Fibroblast of lung (primary cell): ENCODE measurements around the gene TMEM242. TPM values are rescaled to one million over a fixed set of nuclear protein-coding genes. Genes with fewer than 3 reads are reported as not detected.
"Not testable (repeated sequence)": the region's sequence is repeated elsewhere in the genome, so short reads cannot be mapped to it uniquely, and the experiment has no call there.

Experiments
- DNase-seq, 2 donors: peaks; one replicate each; pipeline versions ENCODE4 v3.0.0 to v3.0.0-alpha.2; 2010; ENCODE audit warnings: low read depth in 2 of 2
- H2AFZ ChIP-seq: 2 replicates; pipeline ENCODE4 v1.5.1; 2012; ENCODE audit warnings: low read length, control low read depth, inconsistent platforms
- H3K27ac ChIP-seq: 2 replicates; pipeline ENCODE4 v1.5.1; 2011; ENCODE audit warnings: low read length, control low read depth; ENCODE audit not compliant: insufficient read depth
- H3K27me3 ChIP-seq: 2 replicates; pipeline ENCODE4 v1.5.1; 2011; ENCODE audit warnings: mild to moderate bottlenecking, low read length; ENCODE audit not compliant: control insufficient read depth, insufficient read depth
- H3K36me3 ChIP-seq: 2 replicates; pipeline ENCODE4 v1.5.1; 2011; ENCODE audit warnings: low read length; ENCODE audit not compliant: control insufficient read depth, insufficient read depth
- H3K4me1 ChIP-seq: 2 replicates; pipeline ENCODE4 v1.5.1; 2011; ENCODE audit warnings: low read length; ENCODE audit not compliant: control insufficient read depth, insufficient read depth; ENCODE audit errors: extremely low read depth
- H3K4me2 ChIP-seq: 2 replicates; pipeline ENCODE4 v1.5.1; 2011; ENCODE audit warnings: low read length, control low read depth; ENCODE audit not compliant: insufficient read depth; ENCODE audit errors: extremely low read depth
- H3K4me3 ChIP-seq, 4 experiments: fragments of 200-600 bp in 1 of 4; sonication (generic) in 1 of 4; replicated peaks in 1 of 4; 2 replicates each; pipeline ENCODE4 v1.5.1; 2011 to 2016; ENCODE audit warnings: low read length in 4 of 4, low read depth in 3 of 4, mild to moderate bottlenecking in 3 of 4, control low read depth in 2 of 4, inconsistent platforms in 1 of 4, mixed read lengths in 1 of 4; ENCODE audit not compliant: insufficient read depth in 1 of 4; ENCODE audit errors: control extremely low read depth in 1 of 4
- H3K79me2 ChIP-seq: 2 replicates; pipeline ENCODE4 v1.5.1; 2012; ENCODE audit warnings: mild to moderate bottlenecking, low read length, inconsistent platforms; ENCODE audit not compliant: control insufficient read depth, insufficient read depth
- H3K9ac ChIP-seq: 2 replicates; pipeline ENCODE4 v1.5.1; 2011; ENCODE audit warnings: mild to moderate bottlenecking, low read length, control low read depth; ENCODE audit not compliant: insufficient read depth
- H3K9me3 ChIP-seq: 2 replicates; pipeline ENCODE4 v1.5.1; 2012; ENCODE audit warnings: low read depth, low read length; ENCODE audit not compliant: control insufficient read depth, insufficient read depth
- H4K20me1 ChIP-seq: 2 replicates; pipeline ENCODE4 v1.5.1; 2011; ENCODE audit warnings: low read length; ENCODE audit not compliant: control insufficient read depth, insufficient read depth; ENCODE audit errors: extremely low read depth
- EZH2 ChIP-seq: IDR thresholded peaks from 2 replicates; pipeline ENCODE4 v1.5.1; 2012; ENCODE audit warnings: low read length, control low read depth, mild to moderate bottlenecking; ENCODE audit errors: missing control alignments
- polyA plus RNA-seq, 2 donors: library from polyadenylated mRNA; depleted of rRNA in 1 of 2; stranded (reverse) in 1 of 2; unstranded in 1 of 2; fragments of >200 nt; gene quantifications; 2 replicates each; pipeline ENCODE4 v1.2.1, GENCODE V29; 2011 to 2012; ENCODE audit warnings: missing spikeins in 1 of 2
- total RNA-seq: library from RNA; depleted of rRNA; stranded (reverse); fragments of >200 nt; gene quantifications from 2 replicates; pipeline ENCODE4 v1.2.1, GENCODE V29; 2014
- TF ChIP-seq, protein P1 (sequence below), 2 donors: IDR thresholded peaks in 1 of 2; conservative IDR thresholded peaks in 1 of 2; 1 replicate in 1 of 2; 2 replicates in 1 of 2; pipeline ENCODE4 v1.5.1; 2011 to 2012; ENCODE audit warnings: low read length in 2 of 2, control low read depth in 1 of 2, inconsistent platforms in 1 of 2, low read depth in 1 of 2, mild to moderate bottlenecking in 1 of 2

TMEM242 gene
- total and polyA plus RNA-seq, 2 donors (not counting 1 experiment from before 2014, with no cell fraction given): 7.3 to 7.8 TPM

DNA sequence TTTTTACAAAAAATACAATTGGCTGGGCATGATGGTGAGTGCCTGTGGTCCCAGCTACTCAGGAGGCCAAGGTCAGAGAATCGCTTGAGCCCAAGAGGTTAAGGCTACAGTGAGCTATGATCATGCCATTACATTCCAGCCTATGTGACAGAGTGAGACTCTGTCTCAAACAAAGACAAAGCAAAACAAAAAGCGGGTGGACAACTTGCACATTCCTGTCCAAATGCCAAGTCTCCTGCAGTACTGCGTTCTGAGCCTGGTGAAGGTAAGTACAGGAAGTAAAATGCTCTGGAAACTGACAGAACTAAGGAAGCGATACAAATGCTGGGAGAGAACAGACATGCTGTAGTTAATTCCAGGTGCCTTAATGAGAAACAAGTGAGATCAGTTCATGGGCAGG is 20.4 kb upstream of the TMEM242 start:
- Histone ChIP-seq H4K20me1 (no peaks in the 10 kb centered on the region), H3K27me3 (peaks cover 10% of the 10 kb centered on the region), H2AFZ (no peak overlapping the region), H3K4me3 (no peak overlapping the region), H3K4me1 (no peaks in the 10 kb centered on the region), H3K36me3 (no peaks in the 10 kb centered on the region), H3K27ac (no peak overlapping the region), H3K79me2 (no peaks in the 10 kb centered on the region), H3K9ac (no peak overlapping the region), H3K9me3 (no peaks in the 10 kb centered on the region), H3K4me2 (no peak overlapping the region)
- DNase-seq: no peak
- TF ChIP-seq EZH2: no peak
- TF ChIP-seq, protein P1, sequence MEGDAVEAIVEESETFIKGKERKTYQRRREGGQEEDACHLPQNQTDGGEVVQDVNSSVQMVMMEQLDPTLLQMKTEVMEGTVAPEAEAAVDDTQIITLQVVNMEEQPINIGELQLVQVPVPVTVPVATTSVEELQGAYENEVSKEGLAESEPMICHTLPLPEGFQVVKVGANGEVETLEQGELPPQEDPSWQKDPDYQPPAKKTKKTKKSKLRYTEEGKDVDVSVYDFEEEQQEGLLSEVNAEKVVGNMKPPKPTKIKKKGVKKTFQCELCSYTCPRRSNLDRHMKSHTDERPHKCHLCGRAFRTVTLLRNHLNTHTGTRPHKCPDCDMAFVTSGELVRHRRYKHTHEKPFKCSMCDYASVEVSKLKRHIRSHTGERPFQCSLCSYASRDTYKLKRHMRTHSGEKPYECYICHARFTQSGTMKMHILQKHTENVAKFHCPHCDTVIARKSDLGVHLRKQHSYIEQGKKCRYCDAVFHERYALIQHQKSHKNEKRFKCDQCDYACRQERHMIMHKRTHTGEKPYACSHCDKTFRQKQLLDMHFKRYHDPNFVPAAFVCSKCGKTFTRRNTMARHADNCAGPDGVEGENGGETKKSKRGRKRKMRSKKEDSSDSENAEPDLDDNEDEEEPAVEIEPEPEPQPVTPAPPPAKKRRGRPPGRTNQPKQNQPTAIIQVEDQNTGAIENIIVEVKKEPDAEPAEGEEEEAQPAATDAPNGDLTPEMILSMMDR (conservative IDR thresholded peaks at IDR 0.05 in 1 of 2, IDR thresholded peaks at IDR 0.05 in 1 of 2; ENCODE audit: low read depth in 1 of 2, low read length in 2 of 2): no peak

DNA sequence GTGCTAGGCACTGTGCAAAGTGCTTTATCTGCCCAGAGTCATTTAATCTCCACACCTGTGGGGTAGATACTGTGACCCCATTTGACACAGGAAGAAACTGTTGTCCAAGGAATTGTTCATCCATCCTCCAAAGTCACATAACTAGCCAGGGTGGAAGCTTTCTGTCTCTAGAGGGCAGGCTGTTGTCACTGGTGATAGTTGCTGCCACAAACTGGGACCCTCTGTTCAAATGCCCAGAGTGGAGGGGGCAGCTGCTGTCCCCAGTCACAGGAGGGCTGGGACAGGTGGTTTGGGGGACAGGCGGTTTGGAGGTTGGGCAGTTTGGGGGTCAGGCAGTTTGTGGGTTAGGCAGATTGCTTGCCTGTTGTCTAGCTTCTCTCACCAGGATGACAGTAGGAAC is 16.1 kb upstream of the TMEM242 start:
- Histone ChIP-seq H3K27me3 (peaks cover 11% of the 10 kb centered on the region), H3K36me3 (no peaks in the 10 kb centered on the region), H4K20me1 (no peaks in the 10 kb centered on the region), H3K79me2 (no peaks in the 10 kb centered on the region), H3K4me2 (no peak overlapping the region), H3K27ac (no peak overlapping the region), H2AFZ (no peak overlapping the region), H3K4me1 (no peaks in the 10 kb centered on the region), H3K4me3 (no peak overlapping the region), H3K9me3 (no peaks in the 10 kb centered on the region), H3K9ac (no peak overlapping the region)
- no peak for TF ChIP-seq EZH2
- TF ChIP-seq, protein P1 (conservative IDR thresholded peaks at IDR 0.05 in 1 of 2, IDR thresholded peaks at IDR 0.05 in 1 of 2; ENCODE audit: low read depth in 1 of 2, low read length in 2 of 2): no peak
- no peak for DNase-seq

DNA sequence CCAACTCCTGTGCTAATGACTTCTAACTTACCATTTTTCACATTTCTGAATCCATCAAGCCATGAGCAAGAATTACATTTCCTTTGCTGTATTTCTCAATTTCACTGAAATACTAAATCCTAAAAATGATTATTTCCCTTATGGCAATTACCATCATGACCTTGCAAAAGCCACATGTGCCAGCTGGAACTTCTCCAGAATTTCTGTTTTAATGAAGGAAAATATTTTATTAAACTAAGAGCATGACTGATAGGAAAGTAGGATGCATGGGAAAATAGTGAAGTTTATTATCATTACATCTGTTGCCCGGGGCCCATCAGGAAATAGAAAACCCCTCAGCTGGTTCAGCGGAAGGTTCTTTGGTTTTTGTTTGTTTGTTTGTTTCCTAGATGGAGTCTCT is 14.4 kb upstream of the TMEM242 start:
- no peak for DNase-seq
- H3K4me2 ChIP-seq: no peak overlapping the region
- no peak overlapping the region for H3K9ac ChIP-seq
- TF ChIP-seq, protein P1 (conservative IDR thresholded peaks at IDR 0.05 in 1 of 2, IDR thresholded peaks at IDR 0.05 in 1 of 2; ENCODE audit: low read depth in 1 of 2, low read length in 2 of 2): no peak
- no peak for TF ChIP-seq EZH2
- H3K79me2 ChIP-seq: no peaks in the 10 kb centered on the region
- H3K36me3 ChIP-seq: no peaks in the 10 kb centered on the region
- no peaks in the 10 kb centered on the region for H4K20me1 ChIP-seq
- no peaks in the 10 kb centered on the region for H3K9me3 ChIP-seq
- no peak overlapping the region for H2AFZ ChIP-seq
- H3K27me3 ChIP-seq: peaks cover 14% of the 10 kb centered on the region
- H3K27ac ChIP-seq: no peak overlapping the region
- H3K4me3 ChIP-seq: no peak overlapping the region
- no peaks in the 10 kb centered on the region for H3K4me1 ChIP-seq

DNA sequence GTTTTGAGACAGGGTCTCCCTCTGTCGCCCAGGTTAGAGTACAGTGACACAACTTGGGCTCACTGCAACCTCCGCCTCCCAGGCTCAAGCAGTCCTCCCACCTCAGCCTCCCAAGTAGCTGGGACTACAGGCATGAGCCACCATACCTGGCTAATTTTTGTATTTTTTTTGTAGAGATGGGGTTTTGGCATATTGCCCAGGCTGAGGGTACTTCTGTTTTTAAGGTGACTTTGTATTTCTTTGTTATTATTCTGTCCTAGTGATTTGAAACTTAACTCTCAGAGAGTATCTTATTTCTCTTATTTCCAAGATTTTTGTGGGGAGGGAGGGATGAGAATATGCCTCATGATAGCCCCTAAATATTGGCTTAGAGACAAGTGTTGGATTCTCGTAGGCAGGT is 14.0 kb upstream of the TMEM242 start:
- H3K9me3 ChIP-seq, H3K36me3 ChIP-seq, H3K4me2 ChIP-seq, H4K20me1 ChIP-seq, H3K4me1 ChIP-seq, H3K27ac ChIP-seq, H3K4me3 ChIP-seq, DNase-seq, H2AFZ ChIP-seq, H3K79me2 ChIP-seq, H3K9ac ChIP-seq: not testable (repeated sequence)
- peaks cover 15% of the 10 kb centered on the region for H3K27me3 ChIP-seq
